ENCODE measurements around the gene MCIDAS. TPM values are rescaled to one million over a fixed set of nuclear protein-coding genes. Genes with fewer than 3 reads are reported as not detected.

Gene MCIDAS
- total and polyA plus RNA-seq, 12 donors, result not detected

GRCh38 chr5:55250064-55250463 lies 22.9 kb upstream of the MCIDAS start:
- no peaks in the 10 kb centered on the region for H3K9me3 ChIP-seq (replicated peaks in 1 of 3)
- TF ChIP-seq CTCF (IDR thresholded peaks at IDR 0.05) (no peak), POLR2A (IDR thresholded peaks at IDR 0.05) (no peak)
- no peaks in the 10 kb centered on the region for H3K27me3 ChIP-seq
- 79 to 92% (median 87%) methylated on average over 1 of the region's 1 CpG for WGBS, 4 donors
- no peak overlapping the region for H3K4me3 ChIP-seq
- no peaks in the 10 kb centered on the region for H3K4me1 ChIP-seq (replicated peaks in 1 of 2)
- H3K27ac ChIP-seq, result no peak overlapping the region
- intact Hi-C loops (cut with DNase I), result no loop called here
- H3K36me3 ChIP-seq (replicated peaks in 1 of 2), result peaks cover 0 to 4% of the 10 kb centered on the region in 2 donors
- no peak for DNase-seq

DNA sequence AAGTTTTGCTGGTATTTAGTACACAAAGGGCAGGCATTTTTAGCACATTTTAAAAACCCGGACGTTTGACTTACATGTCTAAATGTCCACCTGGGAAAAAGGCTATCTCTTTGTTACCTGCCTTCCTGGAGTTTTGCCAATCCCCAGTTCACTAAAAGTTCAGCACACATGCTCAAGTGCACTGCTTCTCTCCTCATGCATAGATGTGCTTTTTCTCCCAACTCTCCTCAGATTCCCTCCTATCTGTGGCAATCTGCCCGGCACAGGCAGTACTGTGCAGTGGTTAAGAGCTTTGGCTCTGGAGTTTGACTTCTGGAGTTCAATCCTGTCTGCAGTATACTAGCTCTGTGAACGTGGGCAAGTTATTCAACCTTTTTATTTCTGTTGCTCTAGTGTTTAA lies 14.6 kb upstream of the MCIDAS start:
- TF ChIP-seq CTCF (IDR thresholded peaks at IDR 0.05), result no peak
- TF ChIP-seq POLR2A (IDR thresholded peaks at IDR 0.05), result no peak

GRCh38 chr5:55236800-55237199 lies 9.7 kb upstream of the MCIDAS start:
- TF ChIP-seq POLR2A (IDR thresholded peaks at IDR 0.05) (no peak), CTCF (IDR thresholded peaks at IDR 0.05) (no peak)
- intact Hi-C loops (cut with DNase I), result no loop called here
- peaks cover 6% of the 10 kb centered on the region for H3K27me3 ChIP-seq
- H3K4me3 ChIP-seq, result no peak overlapping the region
- no peak overlapping the region for H3K27ac ChIP-seq
- H3K36me3 ChIP-seq (replicated peaks in 1 of 2), result no peaks in the 10 kb centered on the region
- no peak for DNase-seq
- 77 to 85% (median 82%) methylated on average over 10 of the region's 10 CpGs for whole genome bisulfite sequencing, 4 donors
- no peaks in the 10 kb centered on the region for H3K9me3 ChIP-seq (replicated peaks in 1 of 3)
- peaks cover 18 to 26% of the 10 kb centered on the region in 2 donors for H3K4me1 ChIP-seq (replicated peaks in 1 of 2)

More for the DNA sequence above, 14.6 kb upstream of the MCIDAS start:
- intact Hi-C loops (cut with DNase I), result no loop called here
- H3K4me1 ChIP-seq (replicated peaks in 1 of 2), result no peaks in the 10 kb centered on the region
- H3K36me3 ChIP-seq (replicated peaks in 1 of 2), result no peaks in the 10 kb centered on the region
- no peaks in the 10 kb centered on the region for H3K9me3 ChIP-seq (replicated peaks in 1 of 3)
- DNase-seq, result no peak
- 69 to 79% (median 72%) methylated on average over 4 of the region's 4 CpGs for WGBS, 4 donors
- no peak overlapping the region for H3K27ac ChIP-seq
- no peaks in the 10 kb centered on the region for H3K27me3 ChIP-seq
- H3K4me3 ChIP-seq, result no peak overlapping the region

GRCh38 chr5:55234121-55234700 lies 7.1 kb upstream of the MCIDAS start:
- Histone ChIP-seq H3K4me3 (peak overlapping the region in 2 of 4 donors; percentile 27 to 74), H3K27me3 (peaks cover 32% of the 10 kb centered on the region), H3K36me3 (replicated peaks in 1 of 2) (no peaks in the 10 kb centered on the region), H3K9me3 (replicated peaks in 1 of 3) (no peaks in the 10 kb centered on the region), H3K27ac (no peak overlapping the region), H3K4me1 (replicated peaks in 1 of 2) (peaks cover 18 to 32% of the 10 kb centered on the region in 2 donors)
- peak in 5 of 7 donors; percentile 32 to 61 (median 42) for DNase-seq
- intact Hi-C loops (cut with DNase I), result no loop called here
- TF ChIP-seq POLR2A (IDR thresholded peaks at IDR 0.05) (no peak), CTCF (IDR thresholded peaks at IDR 0.05) (no peak)
- 8 to 15% (median 9%) methylated on average over 31 of the region's 31 CpGs for WGBS, 4 donors

Data from adrenal gland (tissue), 12 donors.